Measurements from ENCODE around the gene TNS2.

TNS2 gene

GRCh38 chr12:53113951-53114350, 64.1 kb downstream of the TNS2 start:
- no peak for DNase-seq

Data from NCI-H69 (cell line).